ENCODE results near the gene FLOT2. TPM values are rescaled to one million over a fixed set of nuclear protein-coding genes. Genes with fewer than 3 reads are reported as not detected.
A peak's percentile ranks its signal among the peaks of the same experiment; 100 is the strongest.

The FLOT2 gene
- total and polyA plus RNA-seq, 12 donors, result 23.8 to 193 (median 69.1) TPM

DNA sequence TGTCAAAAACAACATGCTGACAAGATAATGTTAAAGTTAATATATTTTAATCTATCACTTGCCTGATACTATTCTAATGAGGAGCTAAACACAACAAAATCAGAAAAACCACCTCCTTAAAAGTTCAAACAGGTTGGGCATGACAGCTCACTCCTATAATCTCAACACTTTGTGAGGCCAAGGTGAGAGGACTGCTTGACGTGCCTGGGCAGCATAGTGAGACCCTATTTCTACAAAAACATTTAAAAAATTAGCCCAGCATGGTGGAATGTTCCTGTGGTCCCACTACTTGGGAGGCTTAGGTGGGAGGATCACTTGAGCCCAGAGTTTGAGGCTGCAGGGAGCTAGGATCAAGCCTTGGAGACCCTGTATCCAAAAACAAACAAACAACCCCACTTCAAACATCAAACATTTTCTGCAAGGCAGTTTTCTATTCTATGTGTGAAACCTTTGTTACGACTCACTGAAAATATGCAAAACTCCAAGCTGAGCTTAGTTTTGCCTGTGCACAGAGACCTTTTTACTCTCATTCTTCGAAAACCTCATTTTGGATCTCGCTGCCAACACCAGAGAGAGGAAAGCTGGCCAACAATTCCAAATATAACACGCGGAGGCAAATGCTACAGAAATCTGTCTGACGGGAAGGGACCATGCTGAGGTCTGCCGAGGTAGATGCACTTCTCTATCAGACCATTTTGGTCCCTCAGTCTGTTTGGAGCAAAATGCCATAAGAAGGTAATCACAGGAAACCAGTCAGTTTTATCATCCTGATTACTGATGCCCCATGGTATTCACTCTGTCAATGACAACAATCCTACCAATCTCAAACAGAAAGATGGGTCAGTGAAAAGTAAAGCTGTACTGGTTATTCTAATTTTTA lies 47.6 kb upstream of the FLOT2 start:
- Histone ChIP-seq H3K4me3 (no peak overlapping the region), H3K36me3 (replicated peaks in 1 of 2) (peaks cover 0 to 13% of the 10 kb centered on the region in 2 donors), H3K4me1 (replicated peaks in 1 of 2) (peaks cover 23 to 62% of the 10 kb centered on the region in 2 donors), H3K27ac (peak overlapping the region in 2 of 5 donors; percentile 4 to 20), H3K27me3 (no peaks in the 10 kb centered on the region), H3K9me3 (replicated peaks in 1 of 3) (no peaks in the 10 kb centered on the region)
- peak in 1 of 7 donors; percentile 41 for DNase-seq
- TF ChIP-seq, protein P1, sequence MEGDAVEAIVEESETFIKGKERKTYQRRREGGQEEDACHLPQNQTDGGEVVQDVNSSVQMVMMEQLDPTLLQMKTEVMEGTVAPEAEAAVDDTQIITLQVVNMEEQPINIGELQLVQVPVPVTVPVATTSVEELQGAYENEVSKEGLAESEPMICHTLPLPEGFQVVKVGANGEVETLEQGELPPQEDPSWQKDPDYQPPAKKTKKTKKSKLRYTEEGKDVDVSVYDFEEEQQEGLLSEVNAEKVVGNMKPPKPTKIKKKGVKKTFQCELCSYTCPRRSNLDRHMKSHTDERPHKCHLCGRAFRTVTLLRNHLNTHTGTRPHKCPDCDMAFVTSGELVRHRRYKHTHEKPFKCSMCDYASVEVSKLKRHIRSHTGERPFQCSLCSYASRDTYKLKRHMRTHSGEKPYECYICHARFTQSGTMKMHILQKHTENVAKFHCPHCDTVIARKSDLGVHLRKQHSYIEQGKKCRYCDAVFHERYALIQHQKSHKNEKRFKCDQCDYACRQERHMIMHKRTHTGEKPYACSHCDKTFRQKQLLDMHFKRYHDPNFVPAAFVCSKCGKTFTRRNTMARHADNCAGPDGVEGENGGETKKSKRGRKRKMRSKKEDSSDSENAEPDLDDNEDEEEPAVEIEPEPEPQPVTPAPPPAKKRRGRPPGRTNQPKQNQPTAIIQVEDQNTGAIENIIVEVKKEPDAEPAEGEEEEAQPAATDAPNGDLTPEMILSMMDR (IDR thresholded peaks at IDR 0.05), result no peak
- no peak for TF ChIP-seq POLR2A (IDR thresholded peaks at IDR 0.05)
- 54 to 69% (median 58%) methylated on average over 8 of the region's 8 CpGs for WGBS, 4 donors
- intact Hi-C loops (cut with DNase I), result no loop called here

DNA sequence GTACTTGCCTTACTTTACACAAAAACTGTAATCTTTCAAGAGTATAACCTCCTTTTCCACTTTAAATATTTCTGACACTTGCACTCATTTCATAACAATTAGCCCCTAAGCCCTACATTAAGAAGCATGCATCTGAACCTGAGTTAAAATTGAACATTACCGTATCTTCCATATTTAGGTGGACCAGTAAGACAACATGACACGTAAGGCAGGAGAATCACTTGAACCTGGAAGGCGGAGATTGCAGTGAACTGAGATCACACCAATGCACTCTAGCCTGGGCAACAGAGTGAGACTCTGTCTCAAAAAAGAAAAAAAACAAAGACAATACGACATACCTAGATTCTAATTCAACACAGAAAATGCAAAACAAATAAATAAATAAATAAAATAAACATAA lies 46.8 kb upstream of the FLOT2 start:
- TF ChIP-seq, protein P1 (IDR thresholded peaks at IDR 0.05), result no peak
- TF ChIP-seq POLR2A (IDR thresholded peaks at IDR 0.05), result no peak
- peaks cover 25 to 69% of the 10 kb centered on the region in 2 donors for H3K4me1 ChIP-seq (replicated peaks in 1 of 2)
- no peaks in the 10 kb centered on the region for H3K27me3 ChIP-seq
- H3K36me3 ChIP-seq (replicated peaks in 1 of 2), result peaks cover 0 to 13% of the 10 kb centered on the region in 2 donors
- DNase-seq, result peak in 1 of 7 donors; percentile 18
- no peak overlapping the region for H3K27ac ChIP-seq
- H3K9me3 ChIP-seq (replicated peaks in 1 of 3), result no peaks in the 10 kb centered on the region
- no peak overlapping the region for H3K4me3 ChIP-seq
- 85 to 91% (median 88%) methylated on average over 4 of the region's 4 CpGs for WGBS, 4 donors
- intact Hi-C loops (cut with DNase I), result no loop called here

DNA sequence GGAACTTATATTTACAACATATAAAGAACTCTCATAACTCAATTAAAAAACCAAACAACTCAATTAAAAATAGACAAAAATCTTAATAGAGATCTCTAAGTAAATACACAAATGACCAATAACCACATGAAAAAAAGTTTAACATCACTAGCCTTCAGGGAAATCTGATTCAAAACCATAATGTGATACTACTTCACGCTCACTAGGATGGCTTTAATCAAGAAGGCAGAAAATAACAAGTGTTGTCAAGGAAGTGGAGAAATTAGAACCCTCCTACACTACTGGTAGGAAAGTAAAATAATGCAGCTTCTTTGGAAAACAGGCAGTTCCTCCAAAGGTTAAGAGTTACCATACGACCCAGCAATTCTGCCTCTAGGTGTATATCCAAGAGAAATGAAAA lies 45.4 kb upstream of the FLOT2 start:
- intact Hi-C loops (cut with DNase I), result no loop called here
- Histone ChIP-seq H3K27ac (no peak overlapping the region), H3K36me3 (replicated peaks in 1 of 2) (peaks cover 0 to 13% of the 10 kb centered on the region in 2 donors), H3K4me3 (no peak overlapping the region), H3K4me1 (replicated peaks in 1 of 2) (peaks cover 28 to 73% of the 10 kb centered on the region in 2 donors), H3K9me3 (replicated peaks in 1 of 3) (no peaks in the 10 kb centered on the region), H3K27me3 (no peaks in the 10 kb centered on the region)
- WGBS, 4 donors, result 86 to 93% (median 90%) methylated on average over 2 of the region's 2 CpGs
- DNase-seq, result no peak
- TF ChIP-seq POLR2A (IDR thresholded peaks at IDR 0.05), result no peak
- TF ChIP-seq, protein P1 (IDR thresholded peaks at IDR 0.05), result no peak

DNA sequence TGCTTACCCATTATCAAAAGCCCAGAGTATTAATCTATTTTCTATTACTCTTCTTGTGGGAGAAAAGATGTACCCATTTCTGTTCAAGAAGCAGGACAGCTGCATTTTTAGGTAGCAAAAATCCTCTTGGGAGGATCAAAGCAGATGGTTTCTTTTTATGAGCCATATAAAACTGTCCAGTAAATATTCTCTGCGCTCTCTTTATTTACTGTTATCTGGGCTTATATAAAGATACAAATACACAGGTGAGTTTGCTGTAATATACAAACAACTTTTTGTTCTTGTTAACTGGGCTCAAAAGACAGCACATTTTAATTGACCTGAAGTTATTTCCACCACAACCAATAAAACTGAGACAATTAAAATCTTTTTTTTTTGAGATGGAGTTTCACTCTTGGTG lies 43.7 kb upstream of the FLOT2 start:
- WGBS, 4 donors, result 97 to 100% (median 98%) methylated on average over 1 of the region's 1 CpG
- Histone ChIP-seq H3K4me3 (no peak overlapping the region), H3K27ac (no peak overlapping the region), H3K36me3 (replicated peaks in 1 of 2) (peaks cover 0 to 13% of the 10 kb centered on the region in 2 donors), H3K27me3 (no peaks in the 10 kb centered on the region), H3K4me1 (replicated peaks in 1 of 2) (peaks cover 32 to 71% of the 10 kb centered on the region in 2 donors), H3K9me3 (replicated peaks in 1 of 3) (no peaks in the 10 kb centered on the region)
- no peak for TF ChIP-seq POLR2A (IDR thresholded peaks at IDR 0.05)
- TF ChIP-seq, protein P1 (IDR thresholded peaks at IDR 0.05), result no peak
- intact Hi-C loops (cut with DNase I), result no loop called here
- no peak for DNase-seq

Measured in adrenal gland (tissue), 12 donors.